Measurements from ENCODE around the gene GLYR1. TPM values are rescaled to one million over a fixed set of nuclear protein-coding genes. Genes with fewer than 3 reads are reported as not detected.
"Not testable (repeated sequence)": the region's sequence is repeated elsewhere in the genome, so short reads cannot be mapped to it uniquely, and the experiment has no call there.

The GLYR1 gene
- 46.1 and 47.5 TPM in 2 replicates for total RNA-seq (2014; rRNA removed; shearing (Covaris generic))

- DNase-seq (ENCODE audit: low spot score), result peak; percentile 95
These were observed at the start of gene GLYR1, which contains the start of gene UBN1 for GRCh38 chr16:4846901-4847773. Gene GLYR1, minus strand, starts transcription at chr16:4847288. Its CDS starts 23 bp downstream, at chr16:4847265. Gene UBN1, plus strand, starts transcription at chr16:4847481. Its CDS starts 5,437 bp downstream, at chr16:4852918.

DNA sequence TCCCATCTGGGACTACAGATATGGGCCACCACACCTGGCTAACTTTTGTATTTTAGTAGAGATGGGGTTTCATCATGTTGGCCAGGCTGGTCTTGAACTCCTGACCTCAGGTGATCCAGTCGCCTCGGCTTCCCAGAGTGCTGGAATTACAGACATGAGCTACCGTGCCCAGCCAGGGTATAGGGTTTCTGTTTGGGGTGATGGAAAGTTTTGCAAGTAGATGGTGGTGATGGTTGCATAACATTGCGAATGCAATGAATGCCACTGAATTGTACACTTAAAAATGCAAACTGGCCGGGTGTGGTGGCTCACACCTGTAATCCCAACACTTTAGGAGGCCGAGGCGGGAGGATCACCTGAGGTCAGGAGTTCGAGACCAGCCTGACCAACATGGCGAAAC lies 49.7 kb upstream of the GLYR1 start:
- DNase-seq (ENCODE audit: low spot score), result not testable (repeated sequence)

DNA sequence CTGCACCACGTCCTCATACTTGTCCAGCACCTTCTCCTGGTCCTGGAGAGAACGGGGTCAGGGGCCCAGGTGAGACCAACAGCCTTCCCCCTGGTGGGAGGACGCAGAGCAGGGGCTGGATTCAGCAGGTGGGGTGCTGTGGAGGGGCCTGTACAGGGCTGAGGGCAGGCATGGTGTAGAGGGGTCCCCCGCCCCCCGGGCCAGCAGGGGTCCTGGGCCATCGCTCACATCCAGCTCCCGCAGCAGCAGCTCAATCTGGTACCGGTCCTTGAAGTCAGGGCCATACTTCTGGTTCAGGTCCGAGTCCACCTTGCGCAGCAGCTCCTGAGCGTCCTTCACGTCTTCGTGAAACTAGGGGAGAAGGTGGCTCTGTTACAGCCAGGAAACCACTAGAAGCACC lies 48.3 kb upstream of the GLYR1 start:
- DNase-seq (ENCODE audit: low spot score), result no peak

DNA sequence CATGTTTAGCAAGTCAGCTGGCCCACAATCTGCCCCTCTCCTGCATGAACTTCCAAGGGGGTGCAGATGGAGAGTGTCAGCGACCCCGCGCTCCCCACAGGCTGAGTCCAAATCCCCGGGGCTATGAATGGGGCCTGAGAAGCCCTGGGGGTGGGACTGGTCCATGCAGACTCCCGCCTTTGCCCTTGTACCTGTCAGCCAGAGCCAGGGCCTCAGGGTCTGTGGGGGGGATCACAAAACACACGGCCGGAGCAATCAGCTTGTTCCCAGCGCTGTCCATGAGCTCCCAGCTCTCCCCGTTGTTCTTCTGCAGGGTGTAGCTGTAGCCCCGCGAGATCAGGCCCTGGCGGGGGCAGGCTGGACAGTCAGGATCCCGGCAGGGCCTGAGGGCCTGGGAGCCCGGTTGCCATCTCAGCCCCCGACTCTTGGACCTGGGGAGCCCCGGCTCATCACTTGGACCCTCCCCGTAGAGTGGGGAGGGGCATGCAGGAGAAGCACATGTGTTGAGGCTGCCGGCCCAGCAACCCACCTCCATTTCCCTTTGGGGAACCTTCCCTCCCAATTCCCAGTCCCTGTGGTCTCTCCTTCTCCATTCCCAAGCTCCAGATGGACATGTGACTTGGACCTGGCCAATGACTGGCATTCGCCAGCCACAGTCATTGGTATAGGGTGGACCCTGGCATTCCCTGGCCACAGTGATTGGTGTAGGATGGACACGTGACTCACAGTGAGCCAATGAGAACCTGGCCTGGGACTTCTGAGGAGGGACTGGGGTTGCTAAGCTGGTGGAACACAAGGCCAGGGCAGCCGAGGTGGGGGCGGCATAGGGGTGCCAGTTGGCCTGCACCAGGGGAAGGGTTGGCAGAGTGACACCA lies 47.4 kb upstream of the GLYR1 start:
- no peak for DNase-seq (ENCODE audit: low spot score)

GRCh38 chr16:4893103-4893862 lies 46.2 kb upstream of the GLYR1 start:
- DNase-seq (ENCODE audit: low spot score), result no peak

- DNase-seq (ENCODE audit: low spot score), result peak; percentile 19
These were observed 45.4 kb upstream of the GLYR1 start for GRCh38 chr16:4892361-4893102.

DNA sequence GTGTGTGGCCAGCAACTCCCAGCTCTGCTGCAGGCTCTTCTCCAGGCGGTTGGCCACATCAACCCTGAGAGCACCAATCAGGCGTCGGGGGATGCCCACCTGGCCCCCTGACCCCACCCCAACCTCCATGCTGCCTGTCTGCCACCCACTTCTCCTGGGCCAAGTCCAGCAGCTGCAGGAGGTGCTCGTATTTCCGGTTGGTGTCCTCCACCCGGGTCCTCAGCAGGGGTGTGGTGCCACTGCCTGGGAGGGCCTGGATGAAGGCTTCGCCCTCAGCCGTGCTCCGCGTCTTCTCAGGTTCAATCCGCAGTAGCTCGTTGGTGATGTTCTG lies 44.8 kb upstream of the GLYR1 start:
- peak; percentile 51 for DNase-seq (ENCODE audit: low spot score)

- no peak for DNase-seq (ENCODE audit: low spot score)
These were observed 44.2 kb upstream of the GLYR1 start for GRCh38 chr16:4891097-4891885.

GRCh38 chr16:4890686-4891085 lies 43.6 kb upstream of the GLYR1 start:
- no peak for DNase-seq (ENCODE audit: low spot score)

DNA sequence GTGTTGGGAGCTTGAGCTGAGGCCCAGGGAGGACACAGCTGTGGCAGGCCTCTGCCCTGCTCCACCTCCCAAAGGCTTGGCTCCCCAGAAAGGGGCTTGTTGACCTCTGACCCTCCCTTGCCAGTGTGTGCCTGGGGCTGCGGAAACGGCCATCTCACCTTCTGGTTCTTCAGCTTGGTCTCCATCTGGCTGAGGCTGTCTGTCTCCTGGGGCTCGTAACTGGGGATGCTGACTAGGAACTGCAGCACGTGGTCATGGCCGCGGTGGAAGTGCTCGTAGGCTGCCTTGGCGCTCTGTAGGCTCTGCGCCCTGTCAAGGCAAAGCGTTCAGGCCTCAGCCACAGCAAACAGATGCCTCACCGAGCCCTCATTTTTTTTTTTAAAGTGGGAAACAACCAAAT lies 42.9 kb upstream of the GLYR1 start:
- no peak for DNase-seq (ENCODE audit: low spot score)

DNA sequence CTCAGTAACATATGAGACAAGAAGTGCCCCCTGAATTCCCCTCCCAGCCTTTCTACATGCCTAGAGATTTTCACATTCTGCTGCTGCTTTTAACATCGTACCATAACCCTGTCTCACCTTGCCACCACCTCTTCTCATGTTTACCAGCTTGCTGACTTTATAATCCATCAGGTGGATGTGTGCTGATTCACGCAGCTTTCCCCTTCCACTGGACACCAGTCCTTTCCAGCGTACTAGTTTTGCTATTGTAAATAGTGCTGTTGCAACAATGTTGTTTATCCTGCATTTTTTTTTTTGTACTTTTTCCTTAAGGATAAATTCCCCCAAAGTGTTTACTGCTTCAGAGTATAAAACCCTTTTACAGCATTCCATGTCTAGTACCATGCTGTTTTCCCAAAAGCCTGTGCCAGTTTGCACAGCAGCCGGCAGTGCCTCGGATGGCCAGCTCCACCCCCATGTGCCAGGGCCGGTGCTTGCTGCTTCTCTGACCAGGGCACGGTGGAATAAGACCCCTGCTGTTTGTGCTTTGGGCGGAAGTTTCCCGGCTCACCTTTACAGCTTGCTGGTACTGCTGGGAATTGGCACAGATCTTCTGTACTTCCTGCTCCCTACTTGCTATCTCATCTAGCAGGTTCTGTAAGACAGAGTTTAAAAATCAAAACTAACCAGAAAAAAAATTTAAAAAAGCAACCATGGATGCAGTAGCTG lies 41.5 kb upstream of the GLYR1 start:
- no peak for DNase-seq (ENCODE audit: low spot score)

GRCh38 chr16:4886151-4886550 lies 39.1 kb upstream of the GLYR1 start:
- DNase-seq (ENCODE audit: low spot score), result no peak

- DNase-seq (ENCODE audit: low spot score), result no peak
These were observed 38.1 kb upstream of the GLYR1 start for GRCh38 chr16:4884972-4885874.

DNA sequence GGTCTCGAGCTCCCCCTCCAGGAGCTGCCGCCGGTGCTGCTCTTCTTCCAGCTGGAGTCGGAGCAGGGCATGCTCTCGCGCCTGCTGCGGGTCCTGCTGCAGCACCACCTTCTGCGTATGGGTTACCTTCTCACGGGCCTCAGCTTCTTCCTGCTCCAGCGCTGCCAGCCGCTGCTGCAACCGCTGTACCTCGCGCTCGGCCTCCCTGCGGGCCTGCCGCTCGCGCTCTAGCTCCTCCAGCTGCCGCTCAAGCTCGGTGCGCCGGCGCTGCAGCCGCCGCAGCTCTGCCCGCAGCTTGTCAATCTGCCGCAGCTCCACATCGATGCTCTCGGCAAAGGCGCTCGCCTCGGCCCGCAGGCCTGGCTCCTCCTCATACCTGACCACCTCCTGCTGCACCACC lies 37.1 kb upstream of the GLYR1 start:
- DNase-seq (ENCODE audit: low spot score), result no peak

DNA sequence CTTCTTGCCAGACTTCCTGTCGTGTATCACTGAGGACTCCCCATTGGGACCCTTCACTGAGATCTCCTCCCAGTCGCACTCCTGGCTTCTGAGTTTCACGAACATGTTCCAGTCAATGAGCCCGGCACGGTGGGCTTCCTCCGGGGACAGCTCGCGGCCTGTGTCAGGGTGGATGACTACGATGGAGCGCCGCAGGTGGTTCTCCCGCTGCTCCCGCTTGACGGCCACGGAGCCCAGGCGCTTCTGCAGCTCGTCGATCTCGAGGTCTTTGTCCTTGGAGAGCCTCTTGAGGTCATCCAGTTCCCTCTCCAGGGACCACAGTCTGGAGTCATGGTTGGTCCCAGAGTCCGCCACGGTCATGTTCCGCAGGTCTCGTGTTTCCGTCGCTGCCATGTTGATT lies 36.4 kb upstream of the GLYR1 start:
- DNase-seq (ENCODE audit: low spot score), result no peak

- peak; percentile 97 for DNase-seq (ENCODE audit: low spot score)
These were observed 35.7 kb upstream of the GLYR1 start for GRCh38 chr16:4882633-4883285.

DNA sequence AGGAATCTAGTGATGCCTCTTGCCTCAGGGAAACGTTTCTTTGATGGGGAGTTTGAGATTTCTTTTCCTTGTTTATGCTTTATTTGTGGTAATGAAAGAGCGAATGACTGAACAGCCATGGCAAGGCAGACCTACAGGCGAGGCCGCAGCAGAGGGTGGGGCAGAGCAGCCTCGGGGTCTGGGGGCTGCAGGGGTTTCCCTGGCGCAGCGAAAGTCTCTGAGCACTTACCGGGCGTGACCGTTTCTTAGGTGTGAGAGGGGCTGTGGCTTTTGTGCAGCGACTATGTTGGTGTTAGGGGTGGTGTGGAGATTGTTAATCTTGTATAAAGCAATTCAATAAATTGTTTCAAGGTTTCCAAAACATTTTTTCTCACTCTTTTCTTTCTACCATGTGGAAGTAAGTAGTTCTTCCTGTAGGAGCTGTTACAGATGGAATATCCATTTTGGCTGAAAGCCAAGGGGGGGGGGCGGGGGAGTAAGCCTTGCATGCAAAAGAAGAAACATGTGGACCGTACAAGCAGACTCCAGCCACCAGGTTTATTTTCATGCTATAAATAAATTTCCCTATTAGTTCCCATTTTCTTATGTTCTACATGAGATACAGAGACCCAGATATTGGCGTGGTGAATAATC lies 35.0 kb upstream of the GLYR1 start:
- DNase-seq (ENCODE audit: low spot score), result no peak
